CD4-positive, alpha-beta memory T cell (primary cell): ENCODE results near the gene ARHGAP42. TPM values are rescaled to one million over a fixed set of nuclear protein-coding genes. Genes with fewer than 3 reads are reported as not detected.

ENCODE experiments used
- CTCF ChIA-PET: fragments of 350-600 bp; sonication (Branson Sonifier 250); formaldehyde crosslinking; loops from one replicate; lab custom pipeline; 2021; ENCODE audit warnings: inconsistent platforms; ENCODE audit not compliant: partially characterized antibody; lab: Charles Lee
- POLR2A ChIA-PET: fragments of 350-600 bp; sonication (Branson Sonifier 250); formaldehyde crosslinking; loops from one replicate; lab custom pipeline; 2021; ENCODE audit not compliant: partially characterized antibody; lab: Charles Lee
- DNase-seq, 5 donors: peaks; one replicate each; pipeline versions ENCODE4 v3.0.0 to v3.0.0-alpha.2; 2020 to 2022; ENCODE audit warnings: mixed read lengths in 1 of 5
- H3K27ac ChIP-seq: one replicate; pipeline ENCODE4 v1.7.0; 2013; ENCODE audit warnings: low read depth, low read length
- H3K27me3 ChIP-seq: 2 replicates; pipeline ENCODE4 v1.7.0; 2013; ENCODE audit warnings: mild to moderate bottlenecking, low read length, moderate library complexity; ENCODE audit not compliant: insufficient read depth
- H3K36me3 ChIP-seq: 2 replicates; pipeline ENCODE4 v1.7.0; 2013; ENCODE audit warnings: mild to moderate bottlenecking, low read length, moderate library complexity; ENCODE audit not compliant: insufficient read depth
- H3K4me1 ChIP-seq: 2 replicates; pipeline ENCODE4 v1.7.0; 2013; ENCODE audit warnings: mild to moderate bottlenecking, low read length, moderate library complexity; ENCODE audit not compliant: insufficient read depth
- H3K4me3 ChIP-seq, 2 donors: one replicate each; pipeline ENCODE4 v1.7.0; 2013; ENCODE audit warnings: low read length in 2 of 2, mild to moderate bottlenecking in 1 of 2
- H3K9me3 ChIP-seq, 2 donors: one replicate each; pipeline ENCODE4 v1.7.0; 2013; ENCODE audit warnings: low read length in 2 of 2, control low read depth in 1 of 2; ENCODE audit not compliant: control insufficient read depth in 1 of 2
- H3K27ac Mint-ChIP-seq, 7 donors: one replicate each; pipeline ENCODE4 v1.8.0; 2020 to 2021; ENCODE audit warnings: mixed read lengths in 7 of 7, mild to moderate bottlenecking in 6 of 7, inconsistent platforms in 3 of 7, moderate library complexity in 3 of 7
- H3K27me3 Mint-ChIP-seq, 2 donors: one replicate each; pipeline ENCODE4 v1.8.0; 2020 to 2021; ENCODE audit warnings: mixed read lengths in 2 of 2
- H3K36me3 Mint-ChIP-seq, 2 donors: one replicate each; pipeline ENCODE4 v1.8.0; 2020 to 2021; ENCODE audit warnings: mixed read lengths in 2 of 2, inconsistent platforms in 1 of 2, mild to moderate bottlenecking in 1 of 2
- H3K4me1 Mint-ChIP-seq, 4 donors: one replicate each; pipeline ENCODE4 v1.8.0; 2020 to 2021; ENCODE audit warnings: mixed read lengths in 4 of 4, mild to moderate bottlenecking in 1 of 4
- H3K4me3 Mint-ChIP-seq, 8 donors: one replicate each; pipeline ENCODE4 v1.8.0; 2020 to 2021; ENCODE audit warnings: mixed read lengths in 8 of 8, mild to moderate bottlenecking in 7 of 8, moderate library complexity in 6 of 8, inconsistent platforms in 3 of 8
- H3K9me3 Mint-ChIP-seq, 8 donors: one replicate each; pipeline ENCODE4 v1.8.0; 2020 to 2021; ENCODE audit warnings: mixed read lengths in 8 of 8, mild to moderate bottlenecking in 5 of 8, inconsistent platforms in 3 of 8, moderate library complexity in 1 of 8
- intact Hi-C: fragments of 100-400 bp; cut with micrococcal nuclease; formaldehyde crosslinking; loops from one replicate; pipeline ENCODE4 v1.15.1; 2023
- polyA plus RNA-seq, 2 donors: library from polyadenylated mRNA; unstranded; fragments of 300-500 nt; fragmentation: Illumina TruSeq; gene quantifications; one replicate each; pipeline ENCODE4 v1.2.3, GENCODE V29; 2021
- total RNA-seq, 2 experiments: library from RNA; stranded (reverse); gene quantifications; one replicate each; pipeline ENCODE4 v1.2.3, GENCODE V29; 2021

ARHGAP42 gene
- total and polyA plus RNA-seq, 4 experiments from 2014 or later, result not detected

GRCh38 chr11:100681064-100681502 lies 6.0 kb upstream of the ARHGAP42 start:
- Mint-ChIP-seq H3K4me1 (peaks cover 0 to 2% (median 0%) of the 10 kb centered on the region in 4 donors), H3K4me3 (no peak overlapping the region), H3K36me3 (no peaks in the 10 kb centered on the region), H3K27ac (peak overlapping the region in 1 of 7 donors; percentile 3), H3K9me3 (peaks cover 0 to 13% (median 5%) of the 10 kb centered on the region in 8 donors), H3K27me3 (peaks cover 2% of the 10 kb centered on the region in 2 donors)
- Histone ChIP-seq H3K4me3 (no peak overlapping the region), H3K27me3 (no peaks in the 10 kb centered on the region), H3K27ac (no peak overlapping the region), H3K9me3 (no peaks in the 10 kb centered on the region), H3K4me1 (no peaks in the 10 kb centered on the region), H3K36me3 (no peaks in the 10 kb centered on the region)
- DNase-seq, result no peak
- ChIA-PET CTCF (no interaction called here), POLR2A (no interaction called here)
- intact Hi-C loops, result no loop called here

DNA sequence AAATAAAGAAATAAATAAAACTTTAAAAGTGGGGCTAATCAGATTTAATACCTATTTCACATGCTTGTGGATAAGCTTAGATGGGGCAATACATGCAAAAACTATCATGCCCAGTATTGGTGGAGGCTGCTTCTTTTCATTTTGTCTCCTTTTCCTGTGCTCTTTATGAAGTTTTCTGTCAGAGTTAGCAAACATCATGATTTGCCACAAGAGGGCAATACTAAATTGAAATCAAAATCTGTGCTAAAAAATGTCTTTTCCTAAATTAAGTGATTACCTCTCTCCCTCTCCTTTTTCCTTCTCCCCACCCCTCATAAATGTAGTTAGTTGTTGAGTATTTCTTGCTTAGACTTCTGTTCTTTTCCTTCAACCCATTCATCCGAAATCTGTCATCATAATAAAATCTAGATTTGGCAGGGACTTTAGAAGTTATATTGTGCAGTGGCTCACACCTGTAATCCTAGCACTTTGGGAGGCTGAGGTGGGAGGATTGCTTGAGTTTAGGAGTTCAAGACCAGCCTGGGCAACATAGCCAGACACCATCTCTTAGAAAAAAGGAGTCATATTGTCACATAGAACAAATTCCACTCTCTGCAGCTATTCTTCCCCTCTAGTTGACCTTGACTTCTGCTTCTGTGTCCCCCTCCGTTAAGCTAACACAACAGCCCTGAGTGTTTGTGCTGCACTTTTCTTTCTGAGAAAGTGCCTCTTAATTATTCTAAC lies 4.7 kb upstream of the ARHGAP42 start:
- Mint-ChIP-seq H3K27me3 (peaks cover 8 to 10% of the 10 kb centered on the region in 2 donors), H3K27ac (no peak overlapping the region), H3K36me3 (no peaks in the 10 kb centered on the region), H3K9me3 (peaks cover 0 to 17% (median 7%) of the 10 kb centered on the region in 8 donors), H3K4me1 (peaks cover 0 to 6% (median 3%) of the 10 kb centered on the region in 4 donors), H3K4me3 (no peak overlapping the region)
- no peak overlapping the region for H3K27ac ChIP-seq
- no peak overlapping the region for H3K4me3 ChIP-seq
- ChIA-PET CTCF (no interaction called here), POLR2A (no interaction called here)
- no peaks in the 10 kb centered on the region for H3K4me1 ChIP-seq
- H3K36me3 ChIP-seq, result no peaks in the 10 kb centered on the region
- H3K27me3 ChIP-seq, result no peaks in the 10 kb centered on the region
- DNase-seq, result no peak
- intact Hi-C loops, result no loop called here
- no peaks in the 10 kb centered on the region for H3K9me3 ChIP-seq

DNA sequence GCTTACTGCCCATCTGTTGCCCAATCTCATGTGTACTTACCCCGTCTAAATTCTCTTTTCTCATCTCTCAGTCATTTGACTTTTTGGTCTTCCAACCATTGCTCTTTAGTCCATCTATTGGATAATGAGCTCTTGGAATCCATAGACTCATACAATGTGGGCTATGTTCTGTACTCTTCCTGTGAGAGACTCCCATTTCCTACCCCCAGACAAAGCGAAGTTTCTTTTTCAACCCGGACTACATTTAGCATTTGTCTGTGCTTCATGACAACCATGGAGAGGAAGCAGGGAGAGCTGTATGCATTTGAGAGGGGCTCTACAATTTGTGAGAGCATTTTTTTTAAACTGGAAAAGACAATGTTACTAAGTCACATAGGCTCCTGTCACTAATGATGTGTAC lies 4.0 kb upstream of the ARHGAP42 start:
- ChIA-PET POLR2A (no interaction called here), CTCF (no interaction called here)
- Mint-ChIP-seq H3K4me3 (no peak overlapping the region), H3K27ac (no peak overlapping the region), H3K36me3 (no peaks in the 10 kb centered on the region), H3K27me3 (peaks cover 8 to 14% of the 10 kb centered on the region in 2 donors), H3K9me3 (peaks cover 0 to 14% (median 6%) of the 10 kb centered on the region in 8 donors), H3K4me1 (peaks cover 4 to 11% (median 5%) of the 10 kb centered on the region in 4 donors)
- H3K36me3 ChIP-seq, result no peaks in the 10 kb centered on the region
- no peak for DNase-seq
- H3K27me3 ChIP-seq, result no peaks in the 10 kb centered on the region
- no peak overlapping the region for H3K27ac ChIP-seq
- no peak overlapping the region for H3K4me3 ChIP-seq
- no peaks in the 10 kb centered on the region for H3K9me3 ChIP-seq
- no peaks in the 10 kb centered on the region for H3K4me1 ChIP-seq
- intact Hi-C loops, result no loop called here

GRCh38 chr11:100684101-100685065 lies 2.7 kb upstream of the ARHGAP42 start:
- intact Hi-C loops, result no loop called here
- Histone ChIP-seq H3K4me1 (no peaks in the 10 kb centered on the region), H3K36me3 (no peaks in the 10 kb centered on the region), H3K4me3 (no peak overlapping the region), H3K27me3 (no peaks in the 10 kb centered on the region), H3K27ac (no peak overlapping the region), H3K9me3 (no peaks in the 10 kb centered on the region)
- ChIA-PET CTCF (no interaction called here), POLR2A (no interaction called here)
- H3K9me3 Mint-ChIP-seq, result peaks cover 0 to 16% (median 6%) of the 10 kb centered on the region in 8 donors
- no peak overlapping the region for H3K27ac Mint-ChIP-seq
- H3K4me1 Mint-ChIP-seq, result peaks cover 5 to 15% (median 7%) of the 10 kb centered on the region in 4 donors
- H3K27me3 Mint-ChIP-seq, result peaks cover 10 to 16% of the 10 kb centered on the region in 2 donors
- H3K4me3 Mint-ChIP-seq, result no peak overlapping the region
- H3K36me3 Mint-ChIP-seq, result no peaks in the 10 kb centered on the region
- DNase-seq, result no peak

DNA sequence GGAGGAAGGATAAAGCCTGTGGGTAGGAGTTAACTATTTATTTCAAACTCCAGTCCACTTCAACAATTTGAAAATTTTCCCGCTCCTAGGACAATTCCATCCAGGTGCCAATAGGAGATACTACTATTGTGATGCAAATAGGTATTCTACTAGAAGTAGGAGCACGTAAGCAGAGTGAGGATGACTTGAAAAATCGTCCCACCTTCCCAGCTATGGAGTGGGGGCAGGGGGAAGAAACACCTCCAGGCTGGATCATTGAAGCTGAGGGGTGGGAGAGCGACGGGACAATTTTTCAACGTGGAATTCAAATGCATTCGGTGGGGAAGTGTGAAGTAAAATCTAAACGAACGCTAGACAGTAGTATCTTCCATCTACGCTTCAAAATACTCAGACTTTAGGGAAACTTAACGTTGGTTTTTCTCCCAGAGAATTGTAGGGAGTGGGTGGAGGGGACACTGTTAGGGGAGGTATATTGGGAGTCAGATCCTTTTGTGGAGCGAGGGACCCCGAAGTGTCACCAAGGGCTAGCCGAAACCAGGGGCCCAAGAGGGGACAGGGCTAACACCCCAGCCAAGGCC lies 523 bp upstream of the ARHGAP42 start:
- no peak overlapping the region for H3K27ac Mint-ChIP-seq
- POLR2A ChIA-PET, result no interaction called here
- intact Hi-C loops, result no loop called here

GRCh38 chr11:100687630-100688395 lies 725 bp downstream of the ARHGAP42 start:
- Histone ChIP-seq H3K27me3 (no peaks in the 10 kb centered on the region), H3K4me1 (no peaks in the 10 kb centered on the region), H3K9me3 (no peaks in the 10 kb centered on the region), H3K27ac (no peak overlapping the region), H3K4me3 (no peak overlapping the region), H3K36me3 (no peaks in the 10 kb centered on the region)
- Mint-ChIP-seq H3K36me3 (no peaks in the 10 kb centered on the region), H3K9me3 (peaks cover 0 to 13% (median 3%) of the 10 kb centered on the region in 8 donors), H3K4me3 (peak overlapping the region in 6 of 8 donors; percentile 62 to 81 (median 74)), H3K4me1 (peaks cover 5 to 15% (median 6%) of the 10 kb centered on the region in 4 donors), H3K27ac (no peak overlapping the region), H3K27me3 (peaks cover 10 to 15% of the 10 kb centered on the region in 2 donors)
- ChIA-PET POLR2A (no interaction called here), CTCF (no interaction called here)
- intact Hi-C loops, result no loop called here
- DNase-seq, result peak in 1 of 5 donors; percentile 1

More for the DNA sequence above, 523 bp upstream of the ARHGAP42 start:
- CTCF ChIA-PET, result no interaction called here
- H3K27me3 Mint-ChIP-seq, result peaks cover 10 to 16% of the 10 kb centered on the region in 2 donors
- Histone ChIP-seq H3K36me3 (no peaks in the 10 kb centered on the region), H3K4me1 (no peaks in the 10 kb centered on the region), H3K27ac (no peak overlapping the region), H3K9me3 (no peaks in the 10 kb centered on the region), H3K4me3 (no peak overlapping the region), H3K27me3 (no peaks in the 10 kb centered on the region)
- H3K9me3 Mint-ChIP-seq, result peaks cover 0 to 16% (median 4%) of the 10 kb centered on the region in 8 donors
- DNase-seq, result no peak
- H3K4me1 Mint-ChIP-seq, result peaks cover 5 to 15% (median 6%) of the 10 kb centered on the region in 4 donors
- H3K36me3 Mint-ChIP-seq, result no peaks in the 10 kb centered on the region
- peak overlapping the region in 6 of 8 donors; percentile 52 to 76 (median 56) for H3K4me3 Mint-ChIP-seq
